MM.1S (cell line): ENCODE results near the gene HSP90B1.

ENCODE experiments used
- DNase-seq: peaks from one replicate; pipeline ENCODE4 v3.0.0-alpha.2; 2015
- H2AFZ ChIP-seq: fragments of 300-600 bp; sonication (generic); 2 replicates; pipeline ENCODE4 v1.6.0; 2016; ENCODE audit warnings: antibody characterized with exemption, low read length
- H3F3A ChIP-seq: fragments of 300-600 bp; sonication (generic); 2 replicates; pipeline ENCODE4 v1.6.1; 2016; ENCODE audit warnings: mild to moderate bottlenecking, antibody characterized with exemption, low read length, moderate library complexity, mixed read lengths; ENCODE audit not compliant: insufficient read depth
- H3K27ac ChIP-seq: fragments of 300-600 bp; sonication (generic); 2 replicates; pipeline ENCODE4 v1.5.1; 2016; ENCODE audit warnings: mild to moderate bottlenecking, low read length
- H3K27me3 ChIP-seq: fragments of 300-600 bp; sonication (generic); replicated peaks from 2 replicates; pipeline ENCODE4 v1.6.0; 2016; ENCODE audit warnings: low read length; ENCODE audit not compliant: insufficient read depth
- H3K36me3 ChIP-seq: fragments of 300-600 bp; sonication (generic); replicated peaks from 2 replicates; pipeline ENCODE4 v1.6.1; 2016; ENCODE audit warnings: mild to moderate bottlenecking, low read length, mixed read lengths; ENCODE audit not compliant: insufficient read depth
- H3K4me1 ChIP-seq: fragments of 300-600 bp; sonication (generic); 2 replicates; pipeline ENCODE4 v1.6.1; 2016; ENCODE audit warnings: low read length, mixed read lengths
- H3K4me2 ChIP-seq: fragments of 300-600 bp; sonication (generic); 2 replicates; pipeline ENCODE4 v1.6.0; 2016; ENCODE audit warnings: low read depth, low read length
- H3K4me3 ChIP-seq: fragments of 300-600 bp; sonication (generic); 2 replicates; pipeline ENCODE4 v1.5.1; 2016; ENCODE audit warnings: low read length, mixed read lengths
- H3K79me2 ChIP-seq: fragments of 300-600 bp; sonication (generic); 2 replicates; pipeline ENCODE4 v1.6.1; 2016; ENCODE audit warnings: mixed run types, low read length, mixed read lengths
- H3K9ac ChIP-seq: fragments of 300-600 bp; sonication (generic); 2 replicates; pipeline ENCODE4 v1.6.1; 2016; ENCODE audit warnings: low read length, mixed read lengths
- H3K9me2 ChIP-seq: fragments of 300-600 bp; sonication (generic); replicated peaks from 2 replicates; pipeline ENCODE4 v1.6.1; 2016; ENCODE audit warnings: mild to moderate bottlenecking, low read length, mixed read lengths; ENCODE audit not compliant: insufficient read depth
- H3K9me3 ChIP-seq: fragments of 300-600 bp; sonication (generic); replicated peaks from 2 replicates; pipeline ENCODE4 v1.6.1; 2016; ENCODE audit warnings: mild to moderate bottlenecking, low read length, mixed read lengths; ENCODE audit not compliant: insufficient read depth
- H4K20me1 ChIP-seq: fragments of 300-600 bp; sonication (generic); 2 replicates; pipeline ENCODE4 v1.6.1; 2016; ENCODE audit warnings: mild to moderate bottlenecking, low read length, moderate library complexity, mixed read lengths; ENCODE audit not compliant: insufficient read depth
- CTCF ChIP-seq: fragments of 300-600 bp; sonication (generic); IDR thresholded peaks from 2 replicates; pipeline ENCODE4 v1.5.1; 2016; ENCODE audit warnings: antibody characterized with exemption, low read length, mixed read lengths
- EZH2 ChIP-seq: fragments of 300-600 bp; sonication (generic); optimal IDR thresholded peaks from 2 replicates; pipeline ENCODE3; 2017; ENCODE audit warnings: low read depth, mild to moderate bottlenecking, antibody characterized with exemption, low read length, mixed read lengths
- EZH2phosphoT487 ChIP-seq: fragments of 300-600 bp; sonication (generic); IDR thresholded peaks from 2 replicates; pipeline ENCODE4 v1.6.1; 2018; ENCODE audit warnings: antibody characterized with exemption, low read length

HSP90B1 gene

GRCh38 chr12:103928682-103929045, 1.5 kb upstream of the HSP90B1 start:
- H3K4me1 ChIP-seq: peaks cover 43% of the 10 kb centered on the region
- peak; percentile 77 for DNase-seq
- no peaks in the 10 kb centered on the region for H3K9me2 ChIP-seq
- peaks cover 23% of the 10 kb centered on the region for H4K20me1 ChIP-seq
- no peak for TF ChIP-seq CTCF
- no peak for TF ChIP-seq EZH2phosphoT487
- no peak for TF ChIP-seq EZH2
- peak overlapping the region; percentile 87 for H3K4me3 ChIP-seq
- H3K9ac ChIP-seq: peak overlapping the region; percentile 99
- no peaks in the 10 kb centered on the region for H3K9me3 ChIP-seq
- H3K27me3 ChIP-seq: no peaks in the 10 kb centered on the region
- peak overlapping the region; percentile 11; the same call in 1 of the 2 replicates for H2AFZ ChIP-seq
- H3F3A ChIP-seq: peaks cover 30% of the 10 kb centered on the region
- peak overlapping the region; percentile 90 for H3K4me2 ChIP-seq
- H3K27ac ChIP-seq: peak overlapping the region; percentile 100
- H3K79me2 ChIP-seq: peaks cover 38% of the 10 kb centered on the region
- H3K36me3 ChIP-seq: peaks cover 22% of the 10 kb centered on the region; the same call in 1 of the 2 replicates

- H3K27me3 ChIP-seq: no peaks in the 10 kb centered on the region
- peak overlapping the region; percentile 87 for H3K4me3 ChIP-seq
- H3K9me3 ChIP-seq: no peaks in the 10 kb centered on the region
- no peaks in the 10 kb centered on the region for H3K9me2 ChIP-seq
- H3K4me2 ChIP-seq: peak overlapping the region; percentile 90
- DNase-seq: peak; percentile 93
- peak overlapping the region; percentile 100 for H3K27ac ChIP-seq
- peaks cover 24% of the 10 kb centered on the region; the same call in 1 of the 2 replicates for H3K36me3 ChIP-seq
- peaks cover 32% of the 10 kb centered on the region for H3F3A ChIP-seq
- H3K4me1 ChIP-seq: peaks cover 48% of the 10 kb centered on the region
- no peak for TF ChIP-seq EZH2
- TF ChIP-seq CTCF: no peak
- peak overlapping the region; percentile 55 for H2AFZ ChIP-seq
- H3K79me2 ChIP-seq: peaks cover 44% of the 10 kb centered on the region
- peak overlapping the region; percentile 99 for H3K9ac ChIP-seq
- H4K20me1 ChIP-seq: peaks cover 25% of the 10 kb centered on the region
These were observed 995 bp upstream of the HSP90B1 start for GRCh38 chr12:103929046-103929783.

GRCh38 chr12:103929784-103930033, 501 bp upstream of the HSP90B1 start:
- peaks cover 49% of the 10 kb centered on the region for H3K79me2 ChIP-seq
- H3K4me1 ChIP-seq: peaks cover 51% of the 10 kb centered on the region
- H3K9ac ChIP-seq: peak overlapping the region; percentile 99
- peaks cover 28% of the 10 kb centered on the region for H4K20me1 ChIP-seq
- H2AFZ ChIP-seq: no peak overlapping the region
- H3F3A ChIP-seq: peaks cover 35% of the 10 kb centered on the region
- H3K4me2 ChIP-seq: peak overlapping the region; percentile 90; the same call in 1 of the 2 replicates
- H3K4me3 ChIP-seq: peak overlapping the region; percentile 87
- H3K27me3 ChIP-seq: no peaks in the 10 kb centered on the region
- no peaks in the 10 kb centered on the region for H3K9me2 ChIP-seq
- H3K36me3 ChIP-seq: peaks cover 26% of the 10 kb centered on the region; the same call in 1 of the 2 replicates
- TF ChIP-seq EZH2 (no peak), CTCF (no peak), EZH2phosphoT487 (no peak)
- no peaks in the 10 kb centered on the region for H3K9me3 ChIP-seq
- no peak for DNase-seq
- H3K27ac ChIP-seq: peak overlapping the region; percentile 100
